Stimulated activated CD4-positive, alpha-beta T cell treated with anti-CD3 and anti-CD28 coated beads, Interleukin-2, amount 100 ng/mL, for 24 hours (primary cell): Measurements from ENCODE around the gene SPTBN5.

Experiments
- DNase-seq, 2 donors: peaks; one replicate each; pipeline ENCODE4 v3.0.0-alpha.2; 2020

SPTBN5 gene

GRCh38 chr15:41843571-41843970, 50.3 kb downstream of the SPTBN5 start:
- no peak for DNase-seq

- DNase-seq: no peak
Observed at GRCh38 chr15:41842229-41842628, 51.6 kb downstream of the SPTBN5 start.

GRCh38 chr15:41841131-41841530, 52.7 kb downstream of the SPTBN5 start:
- DNase-seq: no peak

GRCh38 chr15:41840673-41841072, 53.2 kb downstream of the SPTBN5 start:
- no peak for DNase-seq

GRCh38 chr15:41839781-41840491, 53.9 kb downstream of the SPTBN5 start:
- DNase-seq: no peak

- no peak for DNase-seq
Observed at GRCh38 chr15:41838400-41838897, 55.4 kb downstream of the SPTBN5 start, which contains the start of gene PLA2G4B. PLA2G4B (plus strand) TSS chr15:41838847; CDS start chr15:41838914, 67 bp downstream.

GRCh38 chr15:41836713-41837454, 57.0 kb downstream of the SPTBN5 start:
- no peak for DNase-seq

GRCh38 chr15:41836073-41836472, 57.8 kb downstream of the SPTBN5 start:
- no peak for DNase-seq

GRCh38 chr15:41834096-41834495, 59.8 kb downstream of the SPTBN5 start:
- no peak for DNase-seq

- no peak for DNase-seq
Observed at GRCh38 chr15:41832875-41833274, 61.0 kb downstream of the SPTBN5 start.

- no peak for DNase-seq
Observed at GRCh38 chr15:41832208-41832607, 61.6 kb downstream of the SPTBN5 start.

- DNase-seq: peak; percentile 36 to 50
Observed at GRCh38 chr15:41831291-41831690, 62.6 kb downstream of the SPTBN5 start.

- DNase-seq: no peak
Observed at GRCh38 chr15:41829959-41830646, 63.8 kb downstream of the SPTBN5 start.

GRCh38 chr15:41828807-41829141, 65.1 kb downstream of the SPTBN5 start:
- no peak for DNase-seq

- DNase-seq: peak; percentile 98 to 99
Observed at GRCh38 chr15:41827880-41828806, 65.7 kb downstream of the SPTBN5 start, which contains the start of gene JMJD7. JMJD7 (plus strand) TSS chr15:41828092; CDS start chr15:41828125, 33 bp downstream.

- DNase-seq: peak in 1 of 2 donors; percentile 33
Observed at GRCh38 chr15:41827290-41827879, 66.5 kb downstream of the SPTBN5 start.

- DNase-seq: no peak
Observed at GRCh38 chr15:41825572-41826535, 68.0 kb downstream of the SPTBN5 start.

GRCh38 chr15:41825145-41825544, 68.7 kb downstream of the SPTBN5 start:
- no peak for DNase-seq

- no peak for DNase-seq
Observed at GRCh38 chr15:41824062-41824745, 69.6 kb downstream of the SPTBN5 start.

- no peak for DNase-seq
Observed at GRCh38 chr15:41823502-41823901, 70.4 kb downstream of the SPTBN5 start.
